Measurements from ENCODE around the gene MAP4K2. TPM values are rescaled to one million over a fixed set of nuclear protein-coding genes. Genes with fewer than 3 reads are reported as not detected.

The MAP4K2 gene
- total RNA-seq, 8 experiments from 2014 or later: 3.0 to 15.7 (median 7.2) TPM

DNA sequence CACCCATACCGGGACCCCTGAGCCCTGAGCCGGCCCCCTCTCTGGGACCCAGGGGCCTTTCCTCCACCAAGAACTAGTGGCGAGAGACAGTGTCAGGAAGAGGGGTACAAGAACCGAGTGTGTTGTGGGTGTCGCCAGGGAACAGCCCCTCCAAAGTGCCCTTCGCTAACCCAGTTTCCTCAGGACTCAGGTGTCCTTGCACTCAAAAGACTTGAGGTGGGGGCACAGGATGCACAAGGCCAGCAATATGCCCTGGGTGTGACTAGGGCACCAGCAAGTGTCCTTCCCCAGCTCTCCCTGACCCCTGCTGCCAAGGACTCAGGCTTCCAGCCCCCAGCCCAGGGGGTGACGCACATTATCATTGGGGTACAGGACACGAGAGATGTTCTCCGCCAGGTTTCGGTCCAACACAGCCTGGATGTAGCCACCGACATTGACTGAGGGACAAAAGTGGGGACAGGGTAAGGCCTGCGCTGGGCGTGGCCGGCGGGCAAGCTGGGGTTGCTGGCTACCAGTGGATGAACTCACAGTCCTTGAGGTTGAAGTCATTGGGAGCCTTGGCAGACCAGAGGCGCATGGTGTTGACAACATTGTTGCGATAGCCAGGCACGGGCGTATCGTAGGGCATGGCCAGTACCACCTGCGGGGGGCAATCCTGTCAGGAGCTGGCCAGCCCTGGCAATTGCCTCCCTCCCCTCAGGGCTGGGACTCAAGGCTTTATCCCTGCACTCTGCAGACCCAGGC, 47.9 kb downstream of the MAP4K2 start:
- no peak for ATAC-seq (replicated peaks in 6 of 8)
- H3K27ac ChIP-seq: no peak overlapping the region
- H3K4me1 ChIP-seq (replicated peaks in 1 of 2): peaks cover 23 to 27% of the 10 kb centered on the region in 2 donors
- H3K4me3 ChIP-seq: no peak overlapping the region
- WGBS, 10 experiments: 87 to 100% (median 93%) methylated on average over 1 to 9 of the region's 21 CpGs; no CpG with 5 or more reads in 6 of the 10 experiments
- in situ Hi-C loops (cut with MboI; ENCODE audit: low pct_unique_long_range_greater_than_20kb in 2 of 9, low sequenced_read_pairs in 9 of 9, unreplicated experiment in 9 of 9): no loop called here

DNA sequence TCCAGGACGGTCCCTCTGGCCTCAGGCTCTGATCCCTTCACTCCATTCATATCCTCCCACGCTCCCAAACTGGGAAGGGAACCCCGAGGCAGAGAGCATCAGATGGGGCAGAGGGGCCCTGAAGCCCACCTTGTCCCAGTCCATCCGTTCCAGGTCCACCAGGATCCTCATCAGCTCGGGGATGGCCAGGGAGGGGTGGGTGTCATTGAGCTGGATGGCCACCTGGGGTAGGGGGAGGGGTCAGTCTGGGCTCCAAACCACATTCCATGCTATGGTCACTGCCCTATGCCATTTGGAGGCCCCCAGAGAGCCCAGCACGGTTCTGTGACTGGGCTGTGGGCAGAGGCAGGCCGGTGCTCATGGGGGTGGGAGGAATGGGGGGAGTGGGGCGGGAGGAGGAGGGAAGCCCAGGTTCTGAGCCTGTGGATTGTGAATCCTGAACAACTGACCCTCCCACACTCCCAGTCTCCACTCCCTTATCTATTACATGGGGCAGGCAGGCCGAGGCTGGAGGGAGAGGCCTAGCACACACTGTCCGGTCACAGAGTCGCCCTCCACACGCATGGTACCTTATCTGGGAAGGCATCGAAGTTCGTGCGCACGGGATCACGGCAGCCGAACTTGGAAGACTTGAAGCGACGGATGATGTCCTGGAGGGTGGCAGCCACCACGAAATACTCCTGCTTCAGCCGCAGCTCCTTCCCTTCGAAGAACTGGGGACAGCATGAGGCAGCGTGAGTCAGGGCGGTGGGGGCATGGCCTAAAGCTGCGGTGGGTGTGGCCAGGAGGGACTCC, 48.7 kb downstream of the MAP4K2 start:
- no peak for ATAC-seq (replicated peaks in 6 of 8)
- H3K4me3 ChIP-seq: no peak overlapping the region
- in situ Hi-C loops (cut with MboI; ENCODE audit: low pct_unique_long_range_greater_than_20kb in 2 of 9, low sequenced_read_pairs in 9 of 9, unreplicated experiment in 9 of 9): no loop called here
- peaks cover 15 to 19% of the 10 kb centered on the region in 2 donors for H3K4me1 ChIP-seq (replicated peaks in 1 of 2)
- WGBS, 10 experiments: 40 to 100% (median 90%) methylated on average over 1 to 10 of the region's 26 CpGs; no CpG with 5 or more reads in 5 of the 10 experiments
- H3K27ac ChIP-seq: no peak overlapping the region

DNA sequence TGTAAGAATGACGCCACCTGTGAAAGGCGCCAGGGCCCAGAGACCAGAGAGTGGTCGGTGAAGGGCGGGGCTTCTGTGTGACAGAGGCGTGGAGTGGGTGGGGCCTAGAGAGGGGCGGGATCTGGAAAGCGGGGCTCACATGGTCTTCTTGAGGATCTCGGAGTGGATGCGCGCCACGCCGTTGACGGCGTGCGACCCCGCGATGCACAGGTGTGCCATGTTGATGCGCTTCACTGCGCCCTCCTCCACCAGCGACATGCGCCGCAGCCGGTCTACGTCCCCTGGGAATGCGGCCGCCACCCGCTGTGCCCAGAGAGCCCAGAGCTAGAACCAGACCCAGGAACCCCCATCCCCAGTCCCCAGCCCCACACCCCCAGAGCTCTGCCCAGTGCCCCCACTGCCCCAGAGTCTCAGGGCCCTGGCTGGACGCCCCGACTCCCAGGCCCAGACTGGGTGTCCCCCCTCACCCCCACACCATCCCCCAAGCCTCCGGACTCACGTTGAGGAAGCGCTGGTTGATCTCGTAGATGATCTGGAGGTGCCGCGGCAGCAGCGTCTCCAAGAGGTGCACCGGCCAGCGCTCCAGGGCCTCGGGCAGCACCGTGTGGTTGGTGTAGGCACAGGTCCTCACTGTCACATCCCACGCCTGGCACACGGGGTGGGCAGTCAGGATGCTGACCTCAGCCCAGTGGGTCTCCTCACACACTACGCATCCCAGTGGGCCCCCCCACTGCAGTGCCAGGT, 49.5 kb downstream of the MAP4K2 start:
- Histone ChIP-seq H3K4me3 (no peak overlapping the region), H3K27ac (no peak overlapping the region), H3K4me1 (replicated peaks in 1 of 2) (peaks cover 11 to 15% of the 10 kb centered on the region in 2 donors)
- WGBS, 10 experiments: 90% methylated on average over 2 of the region's 43 CpGs; no CpG with 5 or more reads in 9 of the 10 experiments
- ATAC-seq (replicated peaks in 6 of 8): no peak
- in situ Hi-C loops (cut with MboI; ENCODE audit: low pct_unique_long_range_greater_than_20kb in 2 of 9, low sequenced_read_pairs in 9 of 9, unreplicated experiment in 9 of 9): no loop called here

DNA sequence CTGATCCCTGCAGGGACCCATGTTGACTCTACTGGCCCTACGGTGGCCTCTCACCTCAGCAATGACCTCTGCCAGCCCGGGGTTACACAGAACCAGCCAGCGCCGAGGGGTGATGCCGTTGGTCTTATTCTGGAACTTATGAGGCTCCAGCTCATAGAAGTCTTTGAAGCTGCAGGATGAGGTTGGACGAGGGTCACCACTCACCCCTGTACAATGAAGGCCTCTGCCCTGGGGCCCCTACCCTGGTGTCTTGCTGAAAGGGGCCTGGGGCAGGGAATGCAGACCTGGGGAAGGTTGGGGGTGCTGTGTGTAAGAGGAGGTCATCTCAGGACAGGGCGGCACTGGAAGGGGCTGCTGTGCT, 50.0 kb downstream of the MAP4K2 start:
- Histone ChIP-seq H3K4me3 (no peak overlapping the region), H3K27ac (peak overlapping the region; percentile 57 to 68), H3K4me1 (replicated peaks in 1 of 2) (peaks cover 11 to 15% of the 10 kb centered on the region in 2 donors)
- in situ Hi-C loops (cut with MboI; ENCODE audit: low pct_unique_long_range_greater_than_20kb in 2 of 9, low sequenced_read_pairs in 9 of 9, unreplicated experiment in 9 of 9): no loop called here
- no peak for ATAC-seq (replicated peaks in 6 of 8)
- WGBS, 10 experiments: 83 to 100% (median 97%) methylated on average over 1 to 4 of the region's 7 CpGs; no CpG with 5 or more reads in 4 of the 10 experiments

DNA sequence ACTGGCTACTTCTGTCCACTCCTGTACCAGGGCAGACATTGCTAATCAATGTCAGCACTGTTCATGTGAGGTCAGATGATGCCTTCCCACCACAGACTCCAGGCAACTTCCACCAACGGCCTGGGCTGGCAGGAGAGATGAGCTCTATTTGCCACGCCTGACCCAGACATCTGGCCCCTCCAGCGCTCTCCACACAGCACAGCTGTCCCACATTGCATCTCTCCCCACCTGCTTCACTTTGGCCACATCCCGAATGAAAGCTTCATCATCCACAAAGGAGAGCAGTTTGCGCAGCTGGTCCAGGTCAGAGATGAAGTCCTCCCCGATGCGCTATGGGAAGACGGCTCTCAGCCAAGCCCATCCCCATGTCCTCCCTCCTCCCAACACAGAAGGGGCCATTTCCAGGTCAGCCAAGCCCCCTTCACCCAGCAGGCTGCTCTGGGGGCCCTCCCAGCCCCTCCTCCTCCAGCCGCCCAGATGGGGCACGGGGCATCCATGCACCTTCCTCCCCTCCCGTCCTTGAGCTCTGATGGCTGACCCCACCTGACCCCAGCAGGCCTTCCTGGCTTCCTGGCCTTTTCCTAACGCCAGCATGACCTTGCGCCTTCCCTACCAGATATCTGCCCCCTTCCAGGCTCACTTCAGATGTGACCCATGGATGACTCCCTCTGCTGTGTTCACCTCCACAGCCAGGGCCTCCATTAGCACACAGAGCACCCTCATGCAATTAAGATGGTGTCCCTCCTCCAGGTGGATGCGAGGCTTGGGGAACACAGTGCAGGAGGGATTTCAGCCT, 50.6 kb downstream of the MAP4K2 start:
- peak overlapping the region in 1 of 5 donors; percentile 11 for H3K4me3 ChIP-seq
- peak in 5 of 8 experiments; percentile 24 to 76 (median 71) for ATAC-seq (replicated peaks in 6 of 8)
- peak overlapping the region; percentile 57 to 68 for H3K27ac ChIP-seq
- WGBS, 10 experiments: 50 to 100% (median 72%) methylated on average over 1 to 3 of the region's 14 CpGs; no CpG with 5 or more reads in 5 of the 10 experiments
- in situ Hi-C loops (cut with MboI; ENCODE audit: low pct_unique_long_range_greater_than_20kb in 2 of 9, low sequenced_read_pairs in 9 of 9, unreplicated experiment in 9 of 9): no loop called here
- H3K4me1 ChIP-seq (replicated peaks in 1 of 2): peaks cover 11 to 15% of the 10 kb centered on the region in 2 donors

DNA sequence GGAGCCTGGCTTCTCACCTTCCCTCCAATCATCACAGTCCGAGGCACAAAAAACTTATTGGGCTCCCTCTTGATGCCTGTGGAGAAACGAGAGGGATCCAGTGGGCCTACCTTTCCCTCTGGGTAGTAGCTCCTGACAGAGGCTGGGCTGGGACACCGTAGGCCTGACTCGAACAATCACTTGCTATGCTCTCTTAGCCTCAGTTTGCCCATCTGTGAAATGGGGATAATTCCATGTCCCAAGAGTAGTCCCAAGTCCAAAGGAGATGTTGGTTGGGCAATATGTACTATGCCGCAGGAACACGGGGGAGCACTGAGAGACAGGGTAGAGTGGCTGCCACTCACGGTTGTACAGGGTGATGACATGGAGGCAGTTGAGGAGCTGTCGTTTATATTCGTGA, 51.4 kb downstream of the MAP4K2 start:
- WGBS, 10 experiments: 70 to 100% (median 93%) methylated on average over 2 to 4 of the region's 9 CpGs; no CpG with 5 or more reads in 3 of the 10 experiments
- no peak for ATAC-seq (replicated peaks in 6 of 8)
- Histone ChIP-seq H3K27ac (peak overlapping the region; percentile 57 to 68), H3K4me3 (no peak overlapping the region), H3K4me1 (replicated peaks in 1 of 2) (peaks cover 11 to 15% of the 10 kb centered on the region in 2 donors)
- in situ Hi-C loops (cut with MboI; ENCODE audit: low pct_unique_long_range_greater_than_20kb in 2 of 9, low sequenced_read_pairs in 9 of 9, unreplicated experiment in 9 of 9): no loop called here

DNA sequence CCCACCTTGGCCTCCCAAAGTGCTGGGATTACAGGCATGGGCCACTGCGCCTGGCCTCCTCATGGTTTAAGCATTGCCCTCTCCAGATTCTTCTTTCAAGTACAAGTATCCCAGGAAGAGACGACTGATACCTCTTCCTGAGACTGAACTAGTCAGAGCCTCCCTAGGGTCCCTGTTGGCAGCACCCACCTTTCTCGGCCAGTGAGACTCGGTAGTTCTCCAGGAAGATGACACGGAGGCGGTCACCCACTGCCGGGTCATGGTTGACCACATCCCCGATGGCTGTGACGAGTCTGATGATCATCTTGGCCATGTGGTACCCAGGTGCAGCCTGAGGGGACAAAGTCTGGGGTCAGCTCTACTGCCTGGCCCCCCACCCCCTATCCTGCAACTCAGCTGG, 51.9 kb downstream of the MAP4K2 start:
- H3K4me1 ChIP-seq (replicated peaks in 1 of 2): peaks cover 11 to 15% of the 10 kb centered on the region in 2 donors
- no peak overlapping the region for H3K4me3 ChIP-seq
- 40 to 100% (median 94%) methylated on average over 1 to 7 of the region's 9 CpGs; no CpG with 5 or more reads in 7 of the 10 experiments for WGBS, 10 experiments
- H3K27ac ChIP-seq: peak overlapping the region in 1 of 2 donors; percentile 57
- no peak for ATAC-seq (replicated peaks in 6 of 8)
- in situ Hi-C loops (cut with MboI; ENCODE audit: low pct_unique_long_range_greater_than_20kb in 2 of 9, low sequenced_read_pairs in 9 of 9, unreplicated experiment in 9 of 9): no loop called here

DNA sequence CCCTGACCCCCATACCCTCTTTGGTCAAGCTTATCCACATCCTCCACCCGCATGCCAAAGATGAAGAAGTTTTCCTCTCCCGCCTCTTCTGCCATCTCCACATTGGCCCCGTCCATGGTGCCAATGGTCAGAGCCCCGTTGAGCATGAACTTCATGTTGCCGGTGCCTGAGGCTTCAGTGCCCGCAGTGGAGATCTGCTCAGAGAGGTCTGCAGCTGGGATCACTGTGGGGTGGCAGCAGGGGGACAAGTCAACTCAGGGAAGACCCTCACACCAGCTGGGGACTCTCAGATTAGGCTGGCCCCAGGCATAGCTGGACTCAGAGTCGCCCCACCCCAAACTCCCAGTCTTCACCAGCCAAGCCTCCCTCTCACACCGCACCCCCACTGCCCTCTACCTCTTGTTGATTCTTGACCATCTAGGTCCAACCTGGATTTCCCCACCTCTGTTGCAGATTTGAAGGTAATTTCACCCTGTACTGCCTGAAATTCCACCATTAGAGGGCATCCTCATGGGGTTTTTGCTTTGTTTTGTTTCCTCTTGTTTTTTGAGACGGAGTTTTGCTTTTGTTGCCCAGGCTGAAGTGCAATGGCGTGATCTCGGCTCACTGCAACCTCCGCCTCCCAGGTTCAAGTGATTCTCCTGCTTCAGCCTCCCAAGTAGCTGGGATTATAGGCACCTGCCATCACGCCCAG, 52.5 kb downstream of the MAP4K2 start:
- Histone ChIP-seq H3K4me3 (no peak overlapping the region), H3K27ac (no peak overlapping the region), H3K4me1 (replicated peaks in 1 of 2) (peaks cover 13 to 15% of the 10 kb centered on the region in 2 donors)
- in situ Hi-C loops (cut with MboI; ENCODE audit: low pct_unique_long_range_greater_than_20kb in 2 of 9, low sequenced_read_pairs in 9 of 9, unreplicated experiment in 9 of 9): no loop called here
- ATAC-seq (replicated peaks in 6 of 8): no peak
- 94 to 100% (median 100%) methylated on average over 3 to 6 of the region's 13 CpGs; no CpG with 5 or more reads in 7 of the 10 experiments for WGBS, 10 experiments

DNA sequence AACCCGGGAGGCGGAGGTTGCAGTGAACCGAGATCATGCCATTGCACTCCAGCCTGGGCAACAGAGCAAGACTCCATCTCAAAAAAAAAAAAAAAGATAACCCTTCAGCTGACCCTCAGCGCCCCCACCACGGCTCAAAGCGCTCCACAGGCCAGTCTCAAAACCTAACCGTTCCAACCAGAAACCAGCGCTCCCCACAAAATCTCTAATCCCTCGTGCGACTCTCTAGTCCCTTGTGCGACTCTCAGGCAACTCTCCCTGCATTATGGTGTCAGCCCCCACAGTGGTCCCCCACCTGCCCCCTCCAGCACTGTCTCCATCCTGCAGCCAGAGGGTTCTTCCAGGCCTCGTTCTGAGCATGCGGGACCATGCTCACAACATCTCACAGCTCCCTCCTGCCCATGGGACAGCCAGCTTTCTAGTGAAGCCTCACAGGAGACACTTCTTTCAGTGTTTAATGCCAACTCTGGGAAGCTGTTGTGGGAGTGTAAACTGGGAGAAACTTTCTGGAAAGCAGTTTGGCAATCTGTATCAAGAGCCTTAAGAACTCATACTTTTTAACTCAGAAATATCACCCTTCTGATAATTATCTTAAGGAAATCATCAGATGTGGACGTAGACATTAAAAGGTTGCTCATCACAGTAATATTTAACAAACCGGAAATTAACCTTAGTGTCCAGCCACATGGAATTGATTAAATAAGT, 54.9 kb downstream of the MAP4K2 start:
- ATAC-seq (replicated peaks in 6 of 8): no peak
- WGBS, 10 experiments: 0 to 100% (median 65%) methylated on average over 1 to 10 of the region's 15 CpGs; no CpG with 5 or more reads in 2 of the 10 experiments
- peaks cover 24 to 34% of the 10 kb centered on the region in 2 donors for H3K4me1 ChIP-seq (replicated peaks in 1 of 2)
- H3K27ac ChIP-seq: no peak overlapping the region
- in situ Hi-C loops (cut with MboI; ENCODE audit: low pct_unique_long_range_greater_than_20kb in 2 of 9, low sequenced_read_pairs in 9 of 9, unreplicated experiment in 9 of 9): no loop called here
- H3K4me3 ChIP-seq: no peak overlapping the region

DNA sequence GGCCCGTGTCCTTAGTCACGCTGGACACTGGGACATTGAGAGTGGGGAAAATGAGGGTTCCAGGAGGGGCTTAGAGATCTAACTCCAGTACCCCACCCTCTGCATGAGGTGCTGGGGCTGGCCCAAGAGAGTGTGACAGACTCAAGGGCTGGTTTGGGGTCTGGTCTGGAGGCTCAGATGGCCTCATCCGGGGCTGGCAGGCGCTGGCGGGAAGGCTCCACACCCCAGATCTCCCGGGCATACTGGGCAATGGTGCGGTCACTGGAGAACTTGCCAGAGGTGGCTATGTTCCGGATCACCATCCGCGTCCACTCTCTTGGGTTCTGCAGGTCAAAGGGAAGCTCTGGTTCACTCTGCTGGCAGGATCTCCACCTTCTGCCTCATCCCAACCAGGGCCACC, 56.5 kb downstream of the MAP4K2 start:
- in situ Hi-C loops (cut with MboI; ENCODE audit: low pct_unique_long_range_greater_than_20kb in 2 of 9, low sequenced_read_pairs in 9 of 9, unreplicated experiment in 9 of 9): no loop called here
- peak overlapping the region in 1 of 2 donors; percentile 47 for H3K27ac ChIP-seq
- 66 to 100% (median 100%) methylated on average over 1 to 5 of the region's 10 CpGs; no CpG with 5 or more reads in 7 of the 10 experiments for WGBS, 10 experiments

DNA sequence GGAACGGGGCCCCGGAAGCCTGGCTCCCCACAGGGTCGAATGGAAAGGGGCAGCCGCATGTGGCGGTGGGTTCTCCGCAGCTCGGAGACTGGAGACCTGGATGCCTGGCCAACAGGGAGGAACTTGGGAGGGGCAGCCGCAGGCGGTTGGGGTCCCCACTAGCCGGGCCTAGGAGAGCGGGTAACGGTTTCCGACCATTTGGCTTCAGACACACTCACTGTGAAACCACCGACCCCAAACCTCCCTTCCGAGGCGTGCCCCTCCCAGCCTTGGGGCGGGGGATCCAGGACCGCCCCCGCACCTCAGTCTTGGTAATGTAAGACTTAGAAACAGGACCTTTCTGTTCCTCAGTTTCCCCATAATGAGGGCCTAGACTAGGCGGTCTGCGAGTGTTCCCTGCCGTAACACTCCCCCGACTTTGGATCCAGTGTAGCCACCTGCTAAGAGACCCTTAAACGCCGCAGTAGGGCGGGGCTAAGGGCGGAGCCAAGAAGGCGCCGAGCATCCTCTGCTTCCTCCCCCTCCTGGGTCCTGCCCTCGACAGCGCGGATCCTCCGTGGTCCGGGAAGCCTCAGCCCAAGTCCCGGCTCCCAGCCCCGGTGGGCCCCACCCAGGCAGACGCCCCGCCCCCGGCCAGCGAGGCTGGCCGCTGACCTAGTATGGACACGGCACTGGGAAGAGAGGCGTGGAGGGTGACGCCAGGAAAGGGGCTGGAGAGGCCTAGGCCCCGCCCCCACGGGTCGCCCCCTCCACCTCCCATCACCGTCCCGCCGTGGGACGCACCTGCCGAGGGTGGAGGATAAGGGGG, 57.3 kb downstream of the MAP4K2 start:
- Histone ChIP-seq H3K4me1 (replicated peaks in 1 of 2) (peaks cover 18 to 29% of the 10 kb centered on the region in 2 donors), H3K4me3 (peak overlapping the region; percentile 30 to 37 (median 36)), H3K27ac (peak overlapping the region in 1 of 2 donors; percentile 79)
- in situ Hi-C loops (cut with MboI; ENCODE audit: low pct_unique_long_range_greater_than_20kb in 2 of 9, low sequenced_read_pairs in 9 of 9, unreplicated experiment in 9 of 9): no loop called here
- 10% methylated on average over 2 of the region's 52 CpGs; no CpG with 5 or more reads in 9 of the 10 experiments for WGBS, 10 experiments
- peak; percentile 62 to 75 (median 66) for ATAC-seq (replicated peaks in 6 of 8)

More for the DNA sequence above, 56.5 kb downstream of the MAP4K2 start:
- Histone ChIP-seq H3K4me3 (no peak overlapping the region), H3K4me1 (replicated peaks in 1 of 2) (peaks cover 18 to 29% of the 10 kb centered on the region in 2 donors)
- no peak for ATAC-seq (replicated peaks in 6 of 8)
